Measurements from ENCODE around the gene CDYL2. TPM values are rescaled to one million over a fixed set of nuclear protein-coding genes. Genes with fewer than 3 reads are reported as not detected.

CDYL2 gene
- polyA plus RNA-seq, 1 of the 3 experiments (the other 2 are of a cell fraction) = 0.03 TPM

- H3K27me3 ChIP-seq (ENCODE audit: insufficient read depth) = no peaks in the 10 kb centered on the region
- ChIA-PET CTCF (no interaction called here), POLR2A (no interaction called here)
- no peaks in the 10 kb centered on the region for H3K4me1 ChIP-seq (ENCODE audit: control insufficient read depth in 1 of 2, insufficient read depth in 2 of 2, low read depth in 1 of 2, low read length in 1 of 2)
- no peak overlapping the region for H3K9ac ChIP-seq
- no peaks in the 10 kb centered on the region for H3K36me3 ChIP-seq (replicated peaks in 1 of 2; ENCODE audit: control insufficient read depth in 1 of 2, insufficient read depth in 2 of 2, low read length in 1 of 2)
- H3K79me2 ChIP-seq (ENCODE audit: insufficient read depth) = no peaks in the 10 kb centered on the region
- H3K9me2 ChIP-seq = no peaks in the 10 kb centered on the region
- H3K4me3 ChIP-seq (ENCODE audit: low read depth in 2 of 2, low read length in 1 of 2) = no peak overlapping the region
- H3F3A ChIP-seq (replicated peaks; ENCODE audit: insufficient read depth) = no peaks in the 10 kb centered on the region
- DNase-seq = no peak
- H3K27ac ChIP-seq (ENCODE audit: low read depth in 2 of 2, low read length in 1 of 2) = no peak overlapping the region
- WGBS (ENCODE audit: low lambda C conversion rate) = 7% methylated on average over 4 of the region's 6 CpGs
- no peak overlapping the region for H3K4me2 ChIP-seq
- TF ChIP-seq SMC3 (IDR thresholded peaks at IDR 0.05; ENCODE audit: low read depth, low read length) (no peak), EZH2phosphoT487 (IDR thresholded peaks at IDR 0.05; ENCODE audit: borderline replicate concordance, low read depth) (no peak), RFX5 (IDR thresholded peaks at IDR 0.05; ENCODE audit: low read length) (no peak), RAD21 (IDR thresholded peaks at IDR 0.05; ENCODE audit: low read length) (no peak), JUND (IDR thresholded peaks at IDR 0.05) (no peak), CTCF (IDR thresholded peaks at IDR 0.05) (no peak), TCF12 (IDR thresholded peaks at IDR 0.05) (no peak), GATA2 (CRISPR knock-in tag; IDR thresholded peaks at IDR 0.05) (no peak)
- TF ChIP-seq, protein P1, sequence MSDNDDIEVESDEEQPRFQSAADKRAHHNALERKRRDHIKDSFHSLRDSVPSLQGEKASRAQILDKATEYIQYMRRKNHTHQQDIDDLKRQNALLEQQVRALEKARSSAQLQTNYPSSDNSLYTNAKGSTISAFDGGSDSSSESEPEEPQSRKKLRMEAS (IDR thresholded peaks at IDR 0.05; ENCODE audit: low read depth) = no peak
- TF ChIP-seq, protein P2, sequence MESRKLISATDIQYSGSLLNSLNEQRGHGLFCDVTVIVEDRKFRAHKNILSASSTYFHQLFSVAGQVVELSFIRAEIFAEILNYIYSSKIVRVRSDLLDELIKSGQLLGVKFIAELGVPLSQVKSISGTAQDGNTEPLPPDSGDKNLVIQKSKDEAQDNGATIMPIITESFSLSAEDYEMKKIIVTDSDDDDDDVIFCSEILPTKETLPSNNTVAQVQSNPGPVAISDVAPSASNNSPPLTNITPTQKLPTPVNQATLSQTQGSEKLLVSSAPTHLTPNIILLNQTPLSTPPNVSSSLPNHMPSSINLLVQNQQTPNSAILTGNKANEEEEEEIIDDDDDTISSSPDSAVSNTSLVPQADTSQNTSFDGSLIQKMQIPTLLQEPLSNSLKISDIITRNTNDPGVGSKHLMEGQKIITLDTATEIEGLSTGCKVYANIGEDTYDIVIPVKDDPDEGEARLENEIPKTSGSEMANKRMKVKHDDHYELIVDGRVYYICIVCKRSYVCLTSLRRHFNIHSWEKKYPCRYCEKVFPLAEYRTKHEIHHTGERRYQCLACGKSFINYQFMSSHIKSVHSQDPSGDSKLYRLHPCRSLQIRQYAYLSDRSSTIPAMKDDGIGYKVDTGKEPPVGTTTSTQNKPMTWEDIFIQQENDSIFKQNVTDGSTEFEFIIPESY (IDR thresholded peaks at IDR 0.05; ENCODE audit: borderline replicate concordance, low read depth) = no peak
- no peaks in the 10 kb centered on the region for H4K20me1 ChIP-seq (ENCODE audit: insufficient read depth)
- peaks cover 9% of the 10 kb centered on the region; the same call in 1 of the 2 replicates for H3K9me3 ChIP-seq
- no peak overlapping the region for H2AFZ ChIP-seq (ENCODE audit: low read depth)
Observed at GRCh38 chr16:80739523-80739922, 64.9 kb downstream of the CDYL2 start.

- no peaks in the 10 kb centered on the region for H3K9me2 ChIP-seq
- no peak overlapping the region for H2AFZ ChIP-seq (ENCODE audit: low read depth)
- no peak overlapping the region for H3K9ac ChIP-seq
- no peaks in the 10 kb centered on the region for H3F3A ChIP-seq (replicated peaks; ENCODE audit: insufficient read depth)
- H3K79me2 ChIP-seq (ENCODE audit: insufficient read depth) = no peaks in the 10 kb centered on the region
- H4K20me1 ChIP-seq (ENCODE audit: insufficient read depth) = no peaks in the 10 kb centered on the region
- no peak overlapping the region for H3K4me2 ChIP-seq
- peaks cover 9% of the 10 kb centered on the region; the same call in 1 of the 2 replicates for H3K9me3 ChIP-seq
- DNase-seq = no peak
- CTCF ChIA-PET = no interaction called here
- POLR2A ChIA-PET = no interaction called here
- no peak overlapping the region for H3K4me3 ChIP-seq (ENCODE audit: low read depth in 2 of 2, low read length in 1 of 2)
- WGBS (ENCODE audit: low lambda C conversion rate) = 3% methylated on average over 3 of the region's 3 CpGs
- H3K27ac ChIP-seq (ENCODE audit: low read depth in 2 of 2, low read length in 1 of 2) = no peak overlapping the region
- H3K4me1 ChIP-seq (ENCODE audit: control insufficient read depth in 1 of 2, insufficient read depth in 2 of 2, low read depth in 1 of 2, low read length in 1 of 2) = no peaks in the 10 kb centered on the region
- H3K27me3 ChIP-seq (ENCODE audit: insufficient read depth) = no peaks in the 10 kb centered on the region
- no peaks in the 10 kb centered on the region for H3K36me3 ChIP-seq (replicated peaks in 1 of 2; ENCODE audit: control insufficient read depth in 1 of 2, insufficient read depth in 2 of 2, low read length in 1 of 2)
- TF ChIP-seq FOSL2 (IDR thresholded peaks at IDR 0.05; ENCODE audit: borderline replicate concordance, low read depth) = no peak
- no peak for TF ChIP-seq GABPA (IDR thresholded peaks at IDR 0.05; ENCODE audit: low read depth)
- TF ChIP-seq TAF1 (IDR thresholded peaks at IDR 0.05; ENCODE audit: borderline replicate concordance, low read depth, low read length) = no peak
- no peak for TF ChIP-seq FOXJ3 (CRISPR knock-in tag; IDR thresholded peaks at IDR 0.05)
- TF ChIP-seq JUND (IDR thresholded peaks at IDR 0.05) = no peak
- no peak for TF ChIP-seq USF2 (IDR thresholded peaks at IDR 0.05; ENCODE audit: borderline replicate concordance, low read depth, low read length)
- TF ChIP-seq TCF12 (IDR thresholded peaks at IDR 0.05) = no peak
- TF ChIP-seq RFX5 (IDR thresholded peaks at IDR 0.05; ENCODE audit: low read length) = no peak
- no peak for TF ChIP-seq NRF1 (IDR thresholded peaks at IDR 0.05; ENCODE audit: low read depth, low read length)
- no peak for TF ChIP-seq POLR2AphosphoS5 (IDR thresholded peaks at IDR 0.05; ENCODE audit: low read depth, low read length)
- no peak for TF ChIP-seq USF1 (IDR thresholded peaks at IDR 0.05; ENCODE audit: borderline replicate concordance, low read depth)
- TF ChIP-seq, protein P2 (IDR thresholded peaks at IDR 0.05; ENCODE audit: borderline replicate concordance, low read depth) = no peak
- TF ChIP-seq, protein P1 (IDR thresholded peaks at IDR 0.05; ENCODE audit: low read depth) = no peak
- TF ChIP-seq SIN3A (IDR thresholded peaks at IDR 0.05; ENCODE audit: borderline replicate concordance, low read depth, low read length) = no peak
- TF ChIP-seq MXI1 (IDR thresholded peaks at IDR 0.05; ENCODE audit: low read depth, low read length) = no peak
Observed at GRCh38 chr16:80738521-80738920, 65.9 kb downstream of the CDYL2 start.
